ENCODE results near the gene RAP1GDS1.
"Not testable (repeated sequence)": the region's sequence is repeated elsewhere in the genome, so short reads cannot be mapped to it uniquely, and the experiment has no call there.

DNA sequence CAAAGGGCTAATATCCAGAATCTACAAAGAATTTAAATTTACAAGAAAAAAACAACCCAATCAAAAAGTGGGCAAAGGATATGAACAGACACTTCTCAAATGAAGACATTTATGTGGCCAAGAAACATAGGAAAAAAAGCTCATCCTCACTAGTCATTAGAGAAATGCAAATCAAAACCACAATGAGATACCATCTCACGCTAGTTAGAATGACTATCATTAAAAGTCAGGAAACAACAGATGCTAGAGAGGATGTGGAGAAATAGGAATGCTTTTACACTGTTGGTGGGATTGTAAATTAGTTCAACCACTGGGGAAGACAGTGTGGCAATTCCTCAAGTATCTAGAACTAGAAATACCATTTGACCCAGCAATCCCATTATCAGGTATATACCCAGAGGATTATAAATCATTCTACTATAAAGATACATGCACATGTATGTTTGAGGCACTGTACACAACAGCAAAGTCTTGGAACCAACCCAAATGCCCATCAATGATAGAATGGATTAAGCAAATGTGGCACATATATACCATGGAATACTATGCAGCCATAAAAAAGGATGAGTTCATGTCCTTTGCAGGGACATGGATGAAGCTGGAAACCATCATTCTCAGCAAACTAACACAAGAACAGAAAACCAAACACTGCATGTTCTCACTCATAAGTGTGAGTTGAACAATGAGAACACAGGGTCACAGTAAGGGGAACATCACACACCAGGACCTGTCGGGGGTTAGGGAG lies 200.1 kb downstream of the RAP1GDS1 start:
- TF ChIP-seq TCF4 (CRISPR knock-in tag; IDR thresholded peaks at IDR 0.05; ENCODE audit: borderline replicate concordance); SNAI2 (CRISPR knock-in tag; IDR thresholded peaks at IDR 0.05); PATZ1 (CRISPR knock-in tag; IDR thresholded peaks at IDR 0.05; ENCODE audit: borderline replicate concordance); ESRRG (CRISPR knock-in tag; IDR thresholded peaks at IDR 0.05); ARNTL (CRISPR knock-in tag; IDR thresholded peaks at IDR 0.05; ENCODE audit: borderline replicate concordance, low read depth): not testable (repeated sequence)
- TF ChIP-seq, protein P1, sequence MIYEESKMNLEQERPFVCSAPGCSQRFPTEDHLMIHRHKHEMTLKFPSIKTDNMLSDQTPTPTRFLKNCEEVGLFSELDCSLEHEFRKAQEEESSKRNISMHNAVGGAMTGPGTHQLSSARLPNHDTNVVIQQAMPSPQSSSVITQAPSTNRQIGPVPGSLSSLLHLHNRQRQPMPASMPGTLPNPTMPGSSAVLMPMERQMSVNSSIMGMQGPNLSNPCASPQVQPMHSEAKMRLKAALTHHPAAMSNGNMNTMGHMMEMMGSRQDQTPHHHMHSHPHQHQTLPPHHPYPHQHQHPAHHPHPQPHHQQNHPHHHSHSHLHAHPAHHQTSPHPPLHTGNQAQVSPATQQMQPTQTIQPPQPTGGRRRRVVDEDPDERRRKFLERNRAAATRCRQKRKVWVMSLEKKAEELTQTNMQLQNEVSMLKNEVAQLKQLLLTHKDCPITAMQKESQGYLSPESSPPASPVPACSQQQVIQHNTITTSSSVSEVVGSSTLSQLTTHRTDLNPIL (CRISPR knock-in tag; IDR thresholded peaks at IDR 0.05; ENCODE audit: low read depth), result not testable (repeated sequence)

All from SK-N-SH treated with all-trans-retinoic acid at 6 μM for 48 hours (cell line).